IMR-90 (cell line): ENCODE data around the gene MYL11. TPM values are rescaled to one million over a fixed set of nuclear protein-coding genes. Genes with fewer than 3 reads are reported as not detected.

ENCODE experiments used
- CEBPB ChIP-seq: IDR thresholded peaks from 2 replicates; pipeline ENCODE4 v1.6.1; 2012; ENCODE audit warnings: low read depth, low read length, improper control_type of control experiment
- FOS ChIP-seq: fragments of 150-350 bp; IDR thresholded peaks from 2 replicates; pipeline ENCODE4 v1.6.1; 2016; ENCODE audit warnings: low read depth, low read length
- MAFK ChIP-seq: IDR thresholded peaks from 2 replicates; pipeline ENCODE4 v1.6.1; 2012; ENCODE audit warnings: low read depth, low read length, improper control_type of control experiment
- MAZ ChIP-seq: IDR thresholded peaks from 2 replicates; pipeline ENCODE4 v1.6.1; 2012; ENCODE audit warnings: low read depth, mild to moderate bottlenecking, low read length, improper control_type of control experiment, moderate library complexity, borderline replicate concordance
- RCOR1 ChIP-seq: IDR thresholded peaks from 2 replicates; pipeline ENCODE4 v1.6.1; 2012; ENCODE audit warnings: mild to moderate bottlenecking, low read length, improper control_type of control experiment; ENCODE audit not compliant: insufficient replicate concordance
- microRNA-seq, 2 experiments: library from miRNA; stranded (forward) in 1 of 2; unstranded in 1 of 2; fragments of 10-50 nt in 1 of 2; fragments of <30 nt in 1 of 2; gene quantifications in 1 of 2; microRNA quantifications in 1 of 2; one replicate each; pipeline versions ENCODE3 to v1.1.0; 2013 to 2020; ENCODE audit not compliant: insufficient read depth in 1 of 2, insufficient read length in 1 of 2, unreplicated experiment in 1 of 2
- polyA plus RNA-seq, 3 experiments: library from polyadenylated mRNA; depleted of rRNA; stranded (reverse); fragments of >200 nt; gene quantifications; 2 replicates each; pipeline ENCODE4 v1.2.3, GENCODE V29; 2012; ENCODE audit warnings: low replicate concordance in 1 of 3
- small RNA-seq, 5 experiments: library from RNA; depleted of rRNA; stranded (forward); fragments of <200 nt; gene quantifications; one replicate each; pipeline ENCODE3, GENCODE V24; 2012
- total RNA-seq: library from RNA; depleted of rRNA; stranded (reverse); fragments of >200 nt; gene quantifications from 2 replicates; pipeline ENCODE4 v1.2.3, GENCODE V29; 2012; rRNA removed

The MYL11 gene
- total and polyA plus RNA-seq, 2 of the 4 experiments (the other 2 are of a cell fraction), result 1.1 TPM; not detected in 1

- TF ChIP-seq MAZ, result no peak
- no peak for TF ChIP-seq FOS
- no peak for TF ChIP-seq MAFK
- TF ChIP-seq RCOR1, result no peak
- TF ChIP-seq CEBPB, result no peak
Observed at GRCh38 chr16:30421010-30421409, 46.4 kb downstream of the MYL11 start (continued).

Small RNA genes lying within 50 kb of the gene (microRNA-seq; reads per million reads assigned to microRNA genes)
- gene RF00406 (ENCODE audit: insufficient read depth, insufficient read length), result not detected

Small RNA genes lying within 50 kb of the gene (small RNA-seq; reads per million reads assigned to genes)
- gene RF00406, result 0 to 5.9 (median 0) reads per million in 5 experiments

Other genes with a start within 250 kb of the MYL11 start
- 6.4 and 7.2 TPM in 2 replicates for gene CORO1A, start 191.2 kb upstream of the MYL11 start, total RNA-seq
- 13.2 and 16.7 TPM in 2 replicates for gene CORO1A, start 191.2 kb upstream of the MYL11 start, polyA plus RNA-seq (2012; rRNA removed)
- 301 and 407 TPM in 2 replicates for gene BOLA2B, start 181.1 kb upstream of the MYL11 start, total RNA-seq
- gene BOLA2B, start 181.1 kb upstream of the MYL11 start, polyA plus RNA-seq (2012; rRNA removed), result 90.1 and 121 TPM in 2 replicates
- 8.4 and 11.4 TPM in 2 replicates for gene SLX1A, start 180.9 kb upstream of the MYL11 start, total RNA-seq
- gene SLX1A, start 180.9 kb upstream of the MYL11 start, polyA plus RNA-seq (2012; rRNA removed), result 35.1 and 44.4 TPM in 2 replicates
- gene SULT1A3, start 175.5 kb upstream of the MYL11 start, total RNA-seq, result 0.18 and 1.1 TPM in 2 replicates
- 12.8 and 17.2 TPM in 2 replicates for gene SULT1A3, start 175.5 kb upstream of the MYL11 start, polyA plus RNA-seq (2012; rRNA removed)
- 0.28 and 0.54 TPM in 2 replicates for gene NPIPB13, start 126.3 kb upstream of the MYL11 start, total RNA-seq
- 4.4 and 4.5 TPM in 2 replicates for gene NPIPB13, start 126.3 kb upstream of the MYL11 start, polyA plus RNA-seq (2012; rRNA removed)
- gene CD2BP2, start 19.5 kb upstream of the MYL11 start, total RNA-seq, result 29.6 and 34.4 TPM in 2 replicates
- 41.1 and 44.0 TPM in 2 replicates for gene CD2BP2, start 19.5 kb upstream of the MYL11 start, polyA plus RNA-seq (2012; rRNA removed)
- gene TBC1D10B, start 4.3 kb upstream of the MYL11 start, total RNA-seq, result 8.1 and 8.4 TPM in 2 replicates
- 24.9 and 26.4 TPM in 2 replicates for gene TBC1D10B, start 4.3 kb upstream of the MYL11 start, polyA plus RNA-seq (2012; rRNA removed)
- gene SEPTIN1, start 7.8 kb downstream of the MYL11 start, total RNA-seq, result not detected in 2 replicates
- gene SEPTIN1, start 7.8 kb downstream of the MYL11 start, polyA plus RNA-seq (2012; rRNA removed), result 0.24 and 0.50 TPM in 2 replicates
- gene ZNF48, start 20.6 kb downstream of the MYL11 start, total RNA-seq, result 6.6 and 6.9 TPM in 2 replicates
- 5.8 and 6.7 TPM in 2 replicates for gene ZNF48, start 20.6 kb downstream of the MYL11 start, polyA plus RNA-seq (2012; rRNA removed)
- gene ZNF771, start 32.8 kb downstream of the MYL11 start, total RNA-seq, result 5.2 and 5.8 TPM in 2 replicates
- 10.9 and 16.8 TPM in 2 replicates for gene ZNF771, start 32.8 kb downstream of the MYL11 start, polyA plus RNA-seq (2012; rRNA removed)
- 23.3 and 24.9 TPM in 2 replicates for gene DCTPP1, start 55.2 kb downstream of the MYL11 start, total RNA-seq
- 45.5 and 48.9 TPM in 2 replicates for gene DCTPP1, start 55.2 kb downstream of the MYL11 start, polyA plus RNA-seq (2012; rRNA removed)
- 10.4 and 10.6 TPM in 2 replicates for gene SEPHS2, start 71.1 kb downstream of the MYL11 start, total RNA-seq
- 25.5 and 31.4 TPM in 2 replicates for gene SEPHS2, start 71.1 kb downstream of the MYL11 start, polyA plus RNA-seq (2012; rRNA removed)
- not detected in 2 replicates for gene ITGAL, start 97.9 kb downstream of the MYL11 start, total RNA-seq
- not detected in 2 replicates for gene ITGAL, start 97.9 kb downstream of the MYL11 start, polyA plus RNA-seq (2012; rRNA removed)
- 9.2 and 9.3 TPM in 2 replicates for gene ZNF768, start 151.8 kb downstream of the MYL11 start, total RNA-seq
- 20.3 and 22.1 TPM in 2 replicates for gene ZNF768, start 151.8 kb downstream of the MYL11 start, polyA plus RNA-seq (2012; rRNA removed)
- 1.9 and 2.0 TPM in 2 replicates for gene ZNF747, start 160.1 kb downstream of the MYL11 start, total RNA-seq
- 2.6 and 2.9 TPM in 2 replicates for gene ZNF747, start 160.1 kb downstream of the MYL11 start, polyA plus RNA-seq (2012; rRNA removed)
- gene ZNF764, start 183.6 kb downstream of the MYL11 start, total RNA-seq, result 2.2 and 2.5 TPM in 2 replicates
- 4.6 and 5.3 TPM in 2 replicates for gene ZNF764, start 183.6 kb downstream of the MYL11 start, polyA plus RNA-seq (2012; rRNA removed)
- gene ZNF688, start 196.9 kb downstream of the MYL11 start, total RNA-seq, result 1.7 and 1.8 TPM in 2 replicates
- gene ZNF688, start 196.9 kb downstream of the MYL11 start, polyA plus RNA-seq (2012; rRNA removed), result 3.7 and 5.5 TPM in 2 replicates
- 2.8 and 2.9 TPM in 2 replicates for gene ZNF785, start 210.9 kb downstream of the MYL11 start, total RNA-seq
- gene ZNF785, start 210.9 kb downstream of the MYL11 start, polyA plus RNA-seq (2012; rRNA removed), result 4.0 and 4.2 TPM in 2 replicates
- gene ZNF689, start 235.6 kb downstream of the MYL11 start, total RNA-seq, result 1.9 and 2.7 TPM in 2 replicates
- 2.9 and 3.8 TPM in 2 replicates for gene ZNF689, start 235.6 kb downstream of the MYL11 start, polyA plus RNA-seq (2012; rRNA removed)